Neural progenitor cell (in vitro differentiated cells): Measurements from ENCODE around the gene DRAP1. TPM values are rescaled to one million over a fixed set of nuclear protein-coding genes. Genes with fewer than 3 reads are reported as not detected.
A peak's percentile ranks its signal among the peaks of the same experiment; 100 is the strongest.

Experiments used
- DNase-seq: peaks from one replicate; pipeline ENCODE4 v3.0.0-alpha.2; 2016; ENCODE audit warnings: low spot score
- H2AFZ ChIP-seq: fragments of 200-600 bp; sonication (generic); replicated peaks from 2 replicates; pipeline ENCODE4 v1.6.1; 2016; ENCODE audit warnings: antibody characterized with exemption
- H3F3A ChIP-seq: fragments of 200-600 bp; sonication (generic); 2 replicates; pipeline ENCODE4 v1.6.1; 2016; ENCODE audit warnings: antibody characterized with exemption, low read depth
- H3K27ac ChIP-seq: fragments of 200-600 bp; sonication (generic); 2 replicates; pipeline ENCODE4 v1.5.1; 2016; ENCODE audit warnings: mild to moderate bottlenecking
- H3K27me3 ChIP-seq: fragments of 200-600 bp; sonication (generic); 2 replicates; pipeline ENCODE4 v1.6.1; 2016; ENCODE audit warnings: mild to moderate bottlenecking, moderate library complexity
- H3K36me3 ChIP-seq: fragments of 200-600 bp; sonication (generic); 2 replicates; pipeline ENCODE4 v1.5.1; 2016
- H3K4me1 ChIP-seq: fragments of 200-600 bp; sonication (generic); 2 replicates; pipeline ENCODE4 v1.6.1; 2016; ENCODE audit warnings: mixed run types
- H3K4me2 ChIP-seq: fragments of 200-600 bp; sonication (generic); 2 replicates; pipeline ENCODE4 v1.6.1; 2016
- H3K4me3 ChIP-seq: fragments of 200-600 bp; sonication (generic); 2 replicates; pipeline ENCODE4 v1.5.1; 2016
- H3K79me2 ChIP-seq: fragments of 200-600 bp; sonication (generic); 2 replicates; pipeline ENCODE4 v1.6.1; 2016; ENCODE audit warnings: low read depth
- H3K9ac ChIP-seq: fragments of 200-600 bp; sonication (generic); 2 replicates; pipeline ENCODE4 v1.6.1; 2016
- H3K9me3 ChIP-seq: fragments of 200-600 bp; sonication (generic); 2 replicates; pipeline ENCODE4 v1.5.1; 2016; ENCODE audit warnings: low read depth
- H4K20me1 ChIP-seq: fragments of 200-600 bp; sonication (generic); 2 replicates; pipeline ENCODE4 v1.6.1; 2016; ENCODE audit warnings: low read depth
- H3K27ac Mint-ChIP-seq: 3 replicates; pipeline ENCODE4 v1.8.0; 2021; ENCODE audit warnings: mixed read lengths
- H3K27me3 Mint-ChIP-seq: 2 replicates; pipeline ENCODE4 v1.8.0; 2022; ENCODE audit warnings: low read depth, mild to moderate bottlenecking, inconsistent platforms, moderate library complexity, mixed read lengths; ENCODE audit not compliant: insufficient read depth
- H3K36me3 Mint-ChIP-seq: 3 replicates; pipeline ENCODE4 v1.8.0; 2021; ENCODE audit warnings: mixed read lengths
- H3K4me1 Mint-ChIP-seq: 3 replicates; pipeline ENCODE4 v1.8.0; 2021; ENCODE audit warnings: mixed read lengths
- H3K4me3 Mint-ChIP-seq: 3 replicates; pipeline ENCODE4 v1.8.0; 2021; ENCODE audit warnings: mild to moderate bottlenecking, moderate library complexity, mixed read lengths
- H3K9me3 Mint-ChIP-seq: 3 replicates; pipeline ENCODE4 v1.8.0; 2020; ENCODE audit warnings: mixed read lengths
- EZH2 ChIP-seq: fragments of 200-600 bp; sonication (generic); IDR thresholded peaks from 2 replicates; pipeline ENCODE4 v1.6.1; 2017; ENCODE audit warnings: antibody characterized with exemption, mild to moderate bottlenecking, moderate library complexity
- EZH2phosphoT487 ChIP-seq: fragments of 200-600 bp; sonication (generic); IDR thresholded peaks from 2 replicates; pipeline ENCODE4 v1.6.1; 2017; ENCODE audit warnings: antibody characterized with exemption
- total RNA-seq: library from RNA; depleted of rRNA; stranded (reverse); fragments of >200 nt; gene quantifications from 2 replicates; pipeline ENCODE4 v1.2.3, GENCODE V29; 2015; ENCODE audit warnings: low replicate concordance
- TF ChIP-seq, protein P1 (sequence below): fragments of 200-600 bp; sonication (generic); IDR thresholded peaks from 2 replicates; pipeline ENCODE4 v1.5.1; 2017; ENCODE audit warnings: antibody characterized with exemption, mild to moderate bottlenecking

The DRAP1 gene
- total RNA-seq, 1 donor from 2014 or later, result 51.0 TPM

DNA sequence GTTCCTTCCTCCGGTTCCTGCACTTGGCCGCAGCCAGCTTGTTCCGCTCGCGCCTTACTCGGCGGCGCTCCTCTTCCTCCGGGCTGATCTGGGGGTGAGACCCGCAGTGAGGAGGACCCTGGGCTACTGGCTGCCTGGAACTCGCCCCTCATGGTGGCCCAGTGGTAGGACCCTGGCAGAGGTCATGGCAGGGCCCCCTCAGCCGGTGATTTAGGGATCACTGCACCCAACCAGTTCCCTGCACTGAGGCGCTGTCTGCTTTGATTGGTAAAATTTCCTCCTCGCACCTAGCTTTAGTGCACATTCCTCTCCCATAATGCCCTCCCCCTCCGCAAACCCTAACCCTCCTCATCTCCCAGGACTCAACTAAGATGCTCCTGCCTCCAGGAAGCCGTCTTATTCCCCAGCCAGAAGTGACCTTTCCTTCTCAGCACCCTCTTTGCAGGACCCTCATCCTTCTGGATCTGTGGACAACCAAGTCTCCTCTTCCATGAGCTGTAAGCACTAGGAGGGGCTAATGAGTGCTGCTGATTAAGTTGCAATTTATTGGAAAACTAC, 25.1 kb upstream of the DRAP1 start:
- peak overlapping the region; percentile 39 for H3K4me3 Mint-ChIP-seq
- Histone ChIP-seq H3K36me3 (no peaks in the 10 kb centered on the region), H3F3A (peaks cover 30% of the 10 kb centered on the region), H4K20me1 (peaks cover 14% of the 10 kb centered on the region), H3K4me2 (no peak overlapping the region), H3K9ac (no peak overlapping the region), H3K79me2 (peaks cover 14% of the 10 kb centered on the region), H3K27ac (no peak overlapping the region), H3K4me3 (no peak overlapping the region), H3K9me3 (no peaks in the 10 kb centered on the region), H3K4me1 (peaks cover 17% of the 10 kb centered on the region), H3K27me3 (peaks cover 44% of the 10 kb centered on the region), H2AFZ (no peak overlapping the region)
- H3K4me1 Mint-ChIP-seq, result peaks cover 32% of the 10 kb centered on the region
- H3K9me3 Mint-ChIP-seq, result no peaks in the 10 kb centered on the region
- no peak overlapping the region for H3K27ac Mint-ChIP-seq
- H3K36me3 Mint-ChIP-seq, result no peaks in the 10 kb centered on the region
- TF ChIP-seq, protein P1, sequence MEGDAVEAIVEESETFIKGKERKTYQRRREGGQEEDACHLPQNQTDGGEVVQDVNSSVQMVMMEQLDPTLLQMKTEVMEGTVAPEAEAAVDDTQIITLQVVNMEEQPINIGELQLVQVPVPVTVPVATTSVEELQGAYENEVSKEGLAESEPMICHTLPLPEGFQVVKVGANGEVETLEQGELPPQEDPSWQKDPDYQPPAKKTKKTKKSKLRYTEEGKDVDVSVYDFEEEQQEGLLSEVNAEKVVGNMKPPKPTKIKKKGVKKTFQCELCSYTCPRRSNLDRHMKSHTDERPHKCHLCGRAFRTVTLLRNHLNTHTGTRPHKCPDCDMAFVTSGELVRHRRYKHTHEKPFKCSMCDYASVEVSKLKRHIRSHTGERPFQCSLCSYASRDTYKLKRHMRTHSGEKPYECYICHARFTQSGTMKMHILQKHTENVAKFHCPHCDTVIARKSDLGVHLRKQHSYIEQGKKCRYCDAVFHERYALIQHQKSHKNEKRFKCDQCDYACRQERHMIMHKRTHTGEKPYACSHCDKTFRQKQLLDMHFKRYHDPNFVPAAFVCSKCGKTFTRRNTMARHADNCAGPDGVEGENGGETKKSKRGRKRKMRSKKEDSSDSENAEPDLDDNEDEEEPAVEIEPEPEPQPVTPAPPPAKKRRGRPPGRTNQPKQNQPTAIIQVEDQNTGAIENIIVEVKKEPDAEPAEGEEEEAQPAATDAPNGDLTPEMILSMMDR, result no peak
- no peak for TF ChIP-seq EZH2
- peaks cover 24% of the 10 kb centered on the region for H3K27me3 Mint-ChIP-seq
- no peak for DNase-seq

DNA sequence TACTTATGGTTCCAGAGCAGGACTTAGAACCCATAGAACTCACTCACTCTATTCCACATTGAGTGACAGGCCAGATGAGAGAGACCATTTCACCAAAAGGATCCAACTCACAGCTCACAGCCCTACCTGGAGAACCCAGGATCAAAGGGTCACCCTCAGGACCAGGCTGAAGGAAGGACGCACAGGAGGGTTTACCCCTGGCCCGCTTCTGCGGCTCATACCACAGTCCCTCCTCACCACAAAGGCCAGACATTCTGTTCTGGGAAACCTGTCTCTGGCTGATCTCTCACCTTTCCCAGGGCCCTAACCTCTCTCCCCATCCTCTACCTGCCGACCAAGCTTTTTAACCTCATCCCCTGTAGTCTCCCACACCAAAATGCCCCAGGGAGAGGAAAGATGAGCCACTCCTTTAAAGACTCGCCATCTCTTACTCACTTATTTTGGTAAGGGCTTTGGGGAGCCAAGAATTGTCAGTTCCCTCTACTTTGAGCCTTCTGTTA, 23.7 kb upstream of the DRAP1 start:
- H3K4me3 Mint-ChIP-seq, result peak overlapping the region; percentile 59
- Histone ChIP-seq H3F3A (peaks cover 24% of the 10 kb centered on the region), H3K36me3 (no peaks in the 10 kb centered on the region), H3K79me2 (peaks cover 14% of the 10 kb centered on the region), H3K9ac (no peak overlapping the region), H3K27me3 (peaks cover 46% of the 10 kb centered on the region), H3K4me2 (no peak overlapping the region), H3K4me3 (no peak overlapping the region), H2AFZ (no peak overlapping the region), H3K4me1 (peaks cover 15% of the 10 kb centered on the region), H3K27ac (no peak overlapping the region), H4K20me1 (peaks cover 14% of the 10 kb centered on the region), H3K9me3 (no peaks in the 10 kb centered on the region)
- no peaks in the 10 kb centered on the region for H3K36me3 Mint-ChIP-seq
- no peak for DNase-seq
- H3K27me3 Mint-ChIP-seq, result peaks cover 28% of the 10 kb centered on the region
- H3K9me3 Mint-ChIP-seq, result no peaks in the 10 kb centered on the region
- peaks cover 21% of the 10 kb centered on the region for H3K4me1 Mint-ChIP-seq
- no peak for TF ChIP-seq EZH2
- no peak overlapping the region for H3K27ac Mint-ChIP-seq

DNA sequence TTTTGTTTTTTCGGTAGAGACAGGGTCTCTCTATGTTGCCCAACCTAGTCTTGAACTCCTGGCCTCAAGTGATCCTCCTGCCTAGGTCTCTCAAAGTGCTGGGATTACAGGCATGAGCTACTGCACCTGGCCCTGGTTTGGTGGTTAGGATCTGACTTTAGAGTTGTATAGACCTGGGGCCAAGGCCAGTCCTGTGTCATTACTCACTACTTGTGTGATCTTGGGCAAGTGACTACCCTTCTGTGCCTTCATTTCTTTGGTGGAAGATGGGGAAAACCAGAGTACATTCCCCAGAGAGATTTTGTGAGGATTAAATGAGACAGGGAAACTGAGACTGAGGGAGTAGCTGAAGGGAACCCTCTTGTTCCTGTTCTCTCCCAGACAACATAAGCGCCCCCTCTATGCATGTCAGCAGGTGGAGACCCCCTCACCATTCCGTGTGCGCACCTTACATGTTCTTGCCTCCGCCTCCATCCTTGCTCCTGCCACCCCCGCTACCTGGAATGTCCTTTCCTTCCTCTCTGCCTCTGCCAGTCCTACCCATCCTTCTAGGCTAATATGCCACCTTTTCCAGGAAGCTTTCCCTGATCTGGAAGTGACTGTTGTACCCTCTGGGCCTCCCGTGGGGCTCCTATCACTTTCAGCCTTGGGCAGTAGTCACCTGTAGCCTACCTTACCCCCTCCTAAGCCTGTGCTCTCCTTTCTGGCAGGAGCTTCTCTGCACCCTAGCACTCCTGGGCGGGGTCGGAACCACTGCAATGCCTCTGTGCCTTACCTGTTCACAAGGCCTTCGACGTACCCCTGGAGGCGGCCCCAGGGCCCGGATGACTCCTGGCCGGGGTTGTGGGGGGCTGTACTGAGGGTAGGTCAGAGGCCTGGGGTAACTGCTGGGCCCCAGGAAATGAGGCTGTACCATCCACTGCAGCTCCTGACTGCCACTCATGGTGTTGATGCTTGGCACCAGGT, 22.9 kb upstream of the DRAP1 start:
- no peak overlapping the region for H3K27ac ChIP-seq
- H3K4me1 Mint-ChIP-seq, result peaks cover 22% of the 10 kb centered on the region
- no peaks in the 10 kb centered on the region for H3K9me3 Mint-ChIP-seq
- H3K9me3 ChIP-seq, result no peaks in the 10 kb centered on the region
- no peak for DNase-seq
- H3K4me3 ChIP-seq, result no peak overlapping the region
- peaks cover 35% of the 10 kb centered on the region for H3K27me3 Mint-ChIP-seq
- peaks cover 53% of the 10 kb centered on the region for H3K27me3 ChIP-seq
- peaks cover 15% of the 10 kb centered on the region for H3K4me1 ChIP-seq
- peaks cover 9% of the 10 kb centered on the region for H3K79me2 ChIP-seq
- peaks cover 28% of the 10 kb centered on the region for H3F3A ChIP-seq
- H4K20me1 ChIP-seq, result peaks cover 14% of the 10 kb centered on the region
- no peaks in the 10 kb centered on the region for H3K36me3 ChIP-seq
- H3K4me3 Mint-ChIP-seq, result peak overlapping the region; percentile 59
- H3K9ac ChIP-seq, result no peak overlapping the region
- no peak overlapping the region for H3K4me2 ChIP-seq
- H3K36me3 Mint-ChIP-seq, result no peaks in the 10 kb centered on the region
- no peak for TF ChIP-seq EZH2phosphoT487
- TF ChIP-seq EZH2, result no peak
- TF ChIP-seq, protein P1, result no peak
- H2AFZ ChIP-seq, result no peak overlapping the region
- H3K27ac Mint-ChIP-seq, result no peak overlapping the region
